AG04449 (cell line): ENCODE results near the gene TMEM150A.
A peak's percentile ranks its signal among the peaks of the same experiment; 100 is the strongest.
"Not testable (repeated sequence)": the region's sequence is repeated elsewhere in the genome, so short reads cannot be mapped to it uniquely, and the experiment has no call there.

Experiments
- CTCF ChIA-PET: fragments of 350-600 bp; formaldehyde crosslinking; extraction: SDS; loops from one replicate; lab custom pipeline; 2021; ENCODE audit warnings: antibody characterized with exemption; lab: Yijun Ruan, JAX
- POLR2A ChIA-PET: fragments of 400-600, 350-600 bp; formaldehyde crosslinking; extraction: SDS; loops from one replicate; lab custom pipeline; 2020; ENCODE audit warnings: antibody characterized with exemption, inconsistent platforms; lab: Yijun Ruan, JAX
- DNase-seq: peaks from one replicate; pipeline ENCODE4 v3.0.0-alpha.2; 2010; ENCODE audit warnings: low read depth, low spot score
- H3K4me3 ChIP-seq: 2 replicates; pipeline ENCODE4 v1.5.1; 2011; ENCODE audit warnings: low read depth, mild to moderate bottlenecking, control low read depth, low read length
- CTCF ChIP-seq: IDR thresholded peaks from one replicate; pipeline ENCODE4 v1.5.1; 2011; ENCODE audit warnings: mild to moderate bottlenecking, moderate library complexity, low read length, control low read depth, inconsistent platforms; ENCODE audit not compliant: insufficient read depth; ENCODE audit errors: missing control alignments

TMEM150A gene

GRCh38 chr2:85615413-85615728 is 12.9 kb upstream of the TMEM150A start:
- H3K4me3 ChIP-seq = no peak overlapping the region
- ChIA-PET CTCF (interaction anchor here (0.6 to 1.1 kb wide), 2 partner anchors 13 to 52 kb away, joined by 3 to 4 read pairs; partner anchors contain the start of gene TMEM150A), POLR2A (interaction anchor here (1.4 kb wide), 1 partner anchor 77 kb away, joined by 5 read pairs; the partner anchor contains the start of gene MAT2A)
- DNase-seq = no peak
- TF ChIP-seq CTCF = no peak

- POLR2A ChIA-PET, H3K4me3 ChIP-seq, DNase-seq: not testable (repeated sequence)
- CTCF ChIA-PET = interaction anchor here (0.6 to 1.1 kb wide), 2 partner anchors 12 to 51 kb away, joined by 3 to 4 read pairs; partner anchors contain the start of gene TMEM150A
Observed at GRCh38 chr2:85614757-85615156, 12.3 kb upstream of the TMEM150A start.

- CTCF ChIA-PET = no interaction called here
- POLR2A ChIA-PET = no interaction called here
- DNase-seq = no peak
- TF ChIP-seq CTCF = no peak
- no peak overlapping the region for H3K4me3 ChIP-seq
Observed at GRCh38 chr2:85613717-85614515, 11.4 kb upstream of the TMEM150A start.

- CTCF ChIA-PET = interaction anchor here (1.1 kb wide), 1 partner anchor 26 kb away, joined by 4 read pairs; no protein-coding TSS in a partner anchor
- POLR2A ChIA-PET = interaction anchor here (0.7 to 1.3 kb wide), 7 partner anchors 9 to 502 kb away, joined by 3 to 5 read pairs (median 4); partner anchors contain the start of genes MAT2A, RNF181 and TMEM150A
Observed at GRCh38 chr2:85611705-85612587, 9.4 kb upstream of the TMEM150A start, which contains the start of gene C2orf68. TSS of gene C2orf68 (minus strand) at chr2:85612066. CDS start at chr2:85611984, 82 bp downstream.

GRCh38 chr2:85611217-85611704 is 8.8 kb upstream of the TMEM150A start:
- H3K4me3 ChIP-seq = peak overlapping the region; percentile 83
- ChIA-PET CTCF (interaction anchor here (1.1 kb wide), 1 partner anchor 26 kb away, joined by 4 read pairs; no protein-coding TSS in a partner anchor), POLR2A (interaction anchor here (0.7 to 1.3 kb wide), 6 partner anchors 8 to 503 kb away, joined by 3 to 5 read pairs (median 4); partner anchors contain the start of genes RNF181 and TMEM150A)
- TF ChIP-seq CTCF = no peak
- DNase-seq = no peak

More at GRCh38 chr2:85611705-85612587, 9.4 kb upstream of the TMEM150A start, which contains the start of gene C2orf68:
- peak within 1 kb of the TSS; percentile 83 for H3K4me3 ChIP-seq
- no peak for TF ChIP-seq CTCF
- DNase-seq = no peak
